HCT116 (cell line): ENCODE results near the gene COPA. TPM values are rescaled to one million over a fixed set of nuclear protein-coding genes. Genes with fewer than 3 reads are reported as not detected.

Source experiments
- ATAC-seq: fragments of 200-7000 bp; cut with Tn5 transposase; 2 replicates; pipeline ENCODE4 v1.9.1; 2020; ENCODE audit warnings: mild to moderate bottlenecking, moderate library complexity
- BruUV-seq: library from RNA; stranded (reverse); fragments of 400-500 nt; replicated peaks from 2 replicates; lab custom pipeline; 2021; lab: Mats Ljungman, UMichigan
- CTCF ChIA-PET: fragments of 300-600 bp; sonication (Branson Sonifier 250); formaldehyde crosslinking; loops from one replicate; lab custom pipeline; 2021; ENCODE audit warnings: antibody characterized with exemption; lab: Charles Lee
- POLR2A ChIA-PET: fragments of 300-600, 350-600 bp; sonication (Branson Sonifier 250); formaldehyde crosslinking; loops from one replicate; lab custom pipeline; 2021; ENCODE audit warnings: antibody characterized with exemption; lab: Charles Lee
- RAD21 ChIA-PET, 2 experiments: fragments of 300-600 bp; sonication (Branson Sonifier 250); formaldehyde crosslinking; loops; one replicate each; lab custom pipeline; 2023; ENCODE audit warnings: low total read pairs in 2 of 2; ENCODE audit not compliant: uncharacterized antibody in 2 of 2, unreplicated experiment in 2 of 2, low non-redundant PET in 1 of 2; lab: Charles Lee
- DNase-seq: peaks from one replicate; pipeline ENCODE4 v3.0.0-alpha.2; 2010; ENCODE audit warnings: low read depth, low spot score
- H2AFZ ChIP-seq: fragments of 200-600 bp; shearing (Covaris generic), sonication (generic); 2 replicates; pipeline ENCODE4 v1.6.1; 2017; ENCODE audit warnings: low read depth, mixed run types, mixed read lengths, antibody characterized with exemption, low read length; ENCODE audit not compliant: poor library complexity, severe bottlenecking
- H3K27ac ChIP-seq: 2 replicates; pipeline ENCODE4 v1.5.1; 2012; ENCODE audit warnings: low read depth, low read length
- H3K27me3 ChIP-seq: fragments of 200-600 bp; sonication (generic); 2 replicates; pipeline ENCODE4 v1.6.1; 2016; ENCODE audit warnings: mixed run types, low read length, mixed read lengths; ENCODE audit not compliant: insufficient read depth
- H3K36me3 ChIP-seq, 2 experiments: fragments of 200-500 bp in 1 of 2; fragments of 200-600 bp in 1 of 2; sonication (Bioruptor generic) in 1 of 2; sonication (generic) in 1 of 2; 2 replicates each; pipeline versions ENCODE4 v1.5.1 to v1.6.1; 2014 to 2016; ENCODE audit warnings: low read length in 2 of 2, inconsistent platforms in 1 of 2, mixed read lengths in 1 of 2, mixed run types in 1 of 2; ENCODE audit not compliant: insufficient read depth in 2 of 2, control insufficient read depth in 1 of 2
- H3K4me1 ChIP-seq, 2 experiments: fragments of 200-600 bp in 1 of 2; sonication (generic) in 1 of 2; 2 replicates each; pipeline versions ENCODE4 v1.5.1 to v1.6.1; 2012 to 2017; ENCODE audit warnings: low read length in 2 of 2, inconsistent platforms in 1 of 2, mild to moderate bottlenecking in 1 of 2, mixed read lengths in 1 of 2, mixed run types in 1 of 2, moderate library complexity in 1 of 2; ENCODE audit not compliant: insufficient read depth in 2 of 2, control insufficient read depth in 1 of 2
- H3K4me2 ChIP-seq: fragments of 200-600 bp; sonication (generic); 2 replicates; pipeline ENCODE4 v1.6.1; 2017; ENCODE audit warnings: mixed run types, low read length, mixed read lengths
- H3K4me3 ChIP-seq, 2 experiments: fragments of 200-600 bp in 1 of 2; sonication (generic) in 1 of 2; replicated peaks in 1 of 2; 2 replicates each; pipeline ENCODE4 v1.5.1; 2011 to 2016; ENCODE audit warnings: low read length in 2 of 2, control low read depth in 1 of 2, low read depth in 1 of 2, mild to moderate bottlenecking in 1 of 2, mixed read lengths in 1 of 2, mixed run types in 1 of 2
- H3K79me2 ChIP-seq: fragments of 200-600 bp; sonication (generic); 2 replicates; pipeline ENCODE4 v1.6.1; 2017; ENCODE audit warnings: mild to moderate bottlenecking, mixed run types, low read length, moderate library complexity, mixed read lengths; ENCODE audit not compliant: insufficient read depth
- H3K9ac ChIP-seq: fragments of 200-600 bp; sonication (generic); 2 replicates; pipeline ENCODE4 v1.6.1; 2016; ENCODE audit warnings: low read length, mixed read lengths
- H3K9me2 ChIP-seq: fragments of 200-600 bp; sonication (generic), shearing (Covaris generic); 2 replicates; pipeline ENCODE4 v1.6.1; 2017; ENCODE audit warnings: mixed run types, mild to moderate bottlenecking, moderate library complexity; ENCODE audit not compliant: insufficient read depth
- H3K9me3 ChIP-seq, 2 experiments: fragments of 200-500 bp in 1 of 2; fragments of 200-600 bp in 1 of 2; sonication (Bioruptor generic) in 1 of 2; sonication (generic) in 1 of 2; 2 replicates each; pipeline ENCODE4 v1.6.1; 2014 to 2017; ENCODE audit warnings: low read length in 2 of 2, mixed read lengths in 2 of 2, inconsistent platforms in 1 of 2, low read depth in 1 of 2, mild to moderate bottlenecking in 1 of 2, mixed run types in 1 of 2, moderate library complexity in 1 of 2; ENCODE audit not compliant: control insufficient read depth in 1 of 2, insufficient read depth in 1 of 2
- H4K20me1 ChIP-seq: fragments of 200-600 bp; sonication (generic), shearing (Covaris generic); 2 replicates; pipeline ENCODE4 v1.6.1; 2017; ENCODE audit warnings: mixed run types, mild to moderate bottlenecking, moderate library complexity; ENCODE audit not compliant: insufficient read depth
- CBX3 ChIP-seq: IDR thresholded peaks from 2 replicates; pipeline ENCODE4 v1.6.1; 2012; ENCODE audit warnings: low read depth
- EGR1 ChIP-seq: IDR thresholded peaks from 2 replicates; pipeline ENCODE4 v1.6.1; 2012; ENCODE audit warnings: low read depth
- ELF1 ChIP-seq: IDR thresholded peaks from 2 replicates; pipeline ENCODE4 v1.6.1; 2012; ENCODE audit warnings: low read depth, borderline replicate concordance
- EZH2 ChIP-seq: fragments of 200-600 bp; sonication (generic); IDR thresholded peaks from 2 replicates; pipeline ENCODE4 v1.6.1; 2017; ENCODE audit warnings: antibody characterized with exemption, mixed run types
- FOSL1 ChIP-seq: IDR thresholded peaks from 2 replicates; pipeline ENCODE4 v1.6.1; 2012; ENCODE audit warnings: low read depth
- POLR2AphosphoS5 ChIP-seq: IDR thresholded peaks from 2 replicates; pipeline ENCODE4 v1.6.1; 2011; ENCODE audit warnings: mild to moderate bottlenecking, low read depth, low read length, moderate library complexity
- SIN3A ChIP-seq: IDR thresholded peaks from 2 replicates; pipeline ENCODE4 v1.6.1; 2012; ENCODE audit warnings: low read depth
- TCF7L2 ChIP-seq: IDR thresholded peaks from 2 replicates; pipeline ENCODE4 v1.7.0; 2011; ENCODE audit warnings: borderline replicate concordance, inconsistent platforms; ENCODE audit not compliant: insufficient read depth, insufficient read length; ENCODE audit errors: extremely low read depth
- YY1 ChIP-seq: IDR thresholded peaks from 2 replicates; pipeline ENCODE4 v1.6.1; 2011; ENCODE audit warnings: low read length, low read depth, moderate library complexity, mild to moderate bottlenecking; ENCODE audit not compliant: insufficient replicate concordance; ENCODE audit errors: extremely low read depth
- ZNF274 ChIP-seq: fragments of 200-500 bp; sonication (Bioruptor generic); IDR thresholded peaks from 2 replicates; pipeline ENCODE4 v1.6.1; 2014; ENCODE audit warnings: mild to moderate bottlenecking, low read depth, low read length, inconsistent platforms
- intact Hi-C: fragments of 100-400 bp; cut with micrococcal nuclease; formaldehyde crosslinking; loops from 2 replicates; pipeline ENCODE4 v1.10.0; 2022
- total RNA-seq: library from RNA; stranded (reverse); gene quantifications from one replicate; pipeline ENCODE4 v1.2.1, GENCODE V29; 2021; ENCODE audit not compliant: unreplicated experiment
- TF ChIP-seq, protein P1 (sequence below): IDR thresholded peaks from 2 replicates; pipeline ENCODE4 v1.6.1; 2012
- TF ChIP-seq, protein P2 (sequence below): IDR thresholded peaks from 2 replicates; pipeline ENCODE4 v1.6.1; 2011; ENCODE audit warnings: mild to moderate bottlenecking, low read length, moderate library complexity; ENCODE audit not compliant: insufficient replicate concordance; ENCODE audit errors: extremely low read depth
- TF ChIP-seq, protein P3 (sequence below), 3 experiments: fragments of 200-600 bp in 1 of 3; sonication (generic) in 1 of 3; IDR thresholded peaks in 2 of 3; conservative IDR thresholded peaks in 1 of 3; 2 replicates each; pipeline ENCODE4 v1.5.1; 2012 to 2017; ENCODE audit warnings: low read depth in 2 of 3, low read length in 2 of 3, antibody characterized with exemption in 1 of 3, borderline replicate concordance in 1 of 3, control low read depth in 1 of 3, mild to moderate bottlenecking in 1 of 3, mixed read lengths in 1 of 3, mixed run types in 1 of 3, moderate library complexity in 1 of 3; ENCODE audit not compliant: insufficient read depth in 1 of 3

Gene COPA
- total RNA-seq, 1 experiment from 2014 or later: 132 TPM

DNA sequence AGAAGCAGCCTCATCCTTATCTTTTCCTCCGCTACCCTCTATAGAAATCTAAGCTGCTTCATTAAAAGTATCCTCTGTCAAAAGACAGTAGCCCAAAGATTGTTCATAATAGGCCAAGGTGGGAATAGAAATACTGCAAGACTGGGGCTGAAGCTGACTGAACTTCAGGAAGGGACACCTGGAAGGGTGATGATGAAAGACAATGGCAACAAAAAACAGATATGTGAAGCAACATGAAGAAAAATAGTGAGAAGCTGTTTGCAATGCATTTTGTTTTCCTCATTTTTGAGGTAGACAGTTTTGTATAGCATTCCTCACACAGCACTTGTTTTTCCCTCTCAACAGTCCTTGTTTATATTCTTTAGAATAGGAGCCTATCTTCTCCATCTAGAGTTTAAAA is 97.6 kb downstream of the COPA start:
- no peak overlapping the region for H3K9ac ChIP-seq
- no peak overlapping the region for H3K4me2 ChIP-seq
- no peak overlapping the region for H2AFZ ChIP-seq
- intact Hi-C loops: no loop called here
- BruUV-seq: no TSS peak
- H3K4me1 ChIP-seq: no peaks in the 10 kb centered on the region
- TF ChIP-seq, protein P1, sequence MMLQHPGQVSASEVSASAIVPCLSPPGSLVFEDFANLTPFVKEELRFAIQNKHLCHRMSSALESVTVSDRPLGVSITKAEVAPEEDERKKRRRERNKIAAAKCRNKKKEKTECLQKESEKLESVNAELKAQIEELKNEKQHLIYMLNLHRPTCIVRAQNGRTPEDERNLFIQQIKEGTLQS: no peak
- TF ChIP-seq FOSL1 (no peak), YY1 (no peak)
- TF ChIP-seq, protein P2, sequence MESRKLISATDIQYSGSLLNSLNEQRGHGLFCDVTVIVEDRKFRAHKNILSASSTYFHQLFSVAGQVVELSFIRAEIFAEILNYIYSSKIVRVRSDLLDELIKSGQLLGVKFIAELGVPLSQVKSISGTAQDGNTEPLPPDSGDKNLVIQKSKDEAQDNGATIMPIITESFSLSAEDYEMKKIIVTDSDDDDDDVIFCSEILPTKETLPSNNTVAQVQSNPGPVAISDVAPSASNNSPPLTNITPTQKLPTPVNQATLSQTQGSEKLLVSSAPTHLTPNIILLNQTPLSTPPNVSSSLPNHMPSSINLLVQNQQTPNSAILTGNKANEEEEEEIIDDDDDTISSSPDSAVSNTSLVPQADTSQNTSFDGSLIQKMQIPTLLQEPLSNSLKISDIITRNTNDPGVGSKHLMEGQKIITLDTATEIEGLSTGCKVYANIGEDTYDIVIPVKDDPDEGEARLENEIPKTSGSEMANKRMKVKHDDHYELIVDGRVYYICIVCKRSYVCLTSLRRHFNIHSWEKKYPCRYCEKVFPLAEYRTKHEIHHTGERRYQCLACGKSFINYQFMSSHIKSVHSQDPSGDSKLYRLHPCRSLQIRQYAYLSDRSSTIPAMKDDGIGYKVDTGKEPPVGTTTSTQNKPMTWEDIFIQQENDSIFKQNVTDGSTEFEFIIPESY: no peak
- H3K9me2 ChIP-seq: no peaks in the 10 kb centered on the region
- no peaks in the 10 kb centered on the region for H3K9me3 ChIP-seq
- H3K4me3 ChIP-seq: no peak overlapping the region
- DNase-seq (no peak), ATAC-seq (no peak)
- no peaks in the 10 kb centered on the region for H3K27me3 ChIP-seq
- POLR2A ChIA-PET: no interaction called here
- H3K79me2 ChIP-seq: peaks cover 60% of the 10 kb centered on the region
- RAD21 ChIA-PET: interaction anchor here in 1 of 2 experiments (0.9 to 1.0 kb wide), 2 partner anchors 46 to 52 kb away, joined by 3 to 4 read pairs; no protein-coding TSS in a partner anchor
- no peak overlapping the region for H3K27ac ChIP-seq
- H3K36me3 ChIP-seq: peaks cover 2 to 9% of the 10 kb centered on the region in 2 experiments; a peak in 2 of 4 replicates
- CTCF ChIA-PET: interaction anchor here (1.2 kb wide), 1 partner anchor 47 kb away, joined by 3 read pairs; no protein-coding TSS in a partner anchor
- no peaks in the 10 kb centered on the region for H4K20me1 ChIP-seq

DNA sequence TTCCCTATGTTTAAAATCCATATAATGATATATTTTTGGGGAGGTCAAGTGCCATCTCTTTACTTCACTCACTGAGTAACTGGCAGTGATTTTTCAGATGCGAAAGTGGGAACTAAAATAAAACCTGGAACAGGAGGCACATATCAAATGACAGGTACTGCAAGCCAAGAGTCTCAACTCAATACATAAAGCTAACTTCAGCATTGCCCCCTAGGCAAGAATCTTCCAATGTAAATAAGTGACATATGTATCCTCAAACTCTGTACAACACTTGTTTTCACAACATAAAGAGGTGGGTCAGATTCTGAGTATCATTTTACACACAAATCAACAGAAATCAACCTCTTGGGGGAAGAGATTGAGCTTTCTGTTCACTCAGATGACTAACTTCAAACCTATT is 98.8 kb downstream of the COPA start:
- H3K4me3 ChIP-seq: no peak overlapping the region
- H3K9me2 ChIP-seq: no peaks in the 10 kb centered on the region
- H2AFZ ChIP-seq: no peak overlapping the region
- ChIA-PET RAD21 (no interaction called here), CTCF (interaction anchor here (1.0 to 3.7 kb wide), 5 partner anchors 8 to 132 kb away, joined by 3 to 21 read pairs (median 4); no protein-coding TSS in a partner anchor), POLR2A (no interaction called here)
- no peaks in the 10 kb centered on the region for H4K20me1 ChIP-seq
- no peaks in the 10 kb centered on the region for H3K4me1 ChIP-seq
- H3K4me2 ChIP-seq: no peak overlapping the region
- H3K27me3 ChIP-seq: no peaks in the 10 kb centered on the region
- ATAC-seq (no peak), DNase-seq (no peak)
- BruUV-seq: no TSS peak
- H3K9ac ChIP-seq: no peak overlapping the region
- intact Hi-C loops: no loop called here
- H3K79me2 ChIP-seq: peaks cover 49% of the 10 kb centered on the region
- no peaks in the 10 kb centered on the region for H3K9me3 ChIP-seq
- H3K36me3 ChIP-seq: peaks cover 5 to 14% of the 10 kb centered on the region in 2 experiments; a peak in 3 of 4 replicates
- H3K27ac ChIP-seq: no peak overlapping the region
- TF ChIP-seq YY1 (no peak), TCF7L2 (no peak), EZH2 (no peak), SIN3A (no peak), CBX3 (no peak), POLR2AphosphoS5 (no peak), ZNF274 (no peak), ELF1 (no peak), EGR1 (no peak)
- TF ChIP-seq, protein P3, sequence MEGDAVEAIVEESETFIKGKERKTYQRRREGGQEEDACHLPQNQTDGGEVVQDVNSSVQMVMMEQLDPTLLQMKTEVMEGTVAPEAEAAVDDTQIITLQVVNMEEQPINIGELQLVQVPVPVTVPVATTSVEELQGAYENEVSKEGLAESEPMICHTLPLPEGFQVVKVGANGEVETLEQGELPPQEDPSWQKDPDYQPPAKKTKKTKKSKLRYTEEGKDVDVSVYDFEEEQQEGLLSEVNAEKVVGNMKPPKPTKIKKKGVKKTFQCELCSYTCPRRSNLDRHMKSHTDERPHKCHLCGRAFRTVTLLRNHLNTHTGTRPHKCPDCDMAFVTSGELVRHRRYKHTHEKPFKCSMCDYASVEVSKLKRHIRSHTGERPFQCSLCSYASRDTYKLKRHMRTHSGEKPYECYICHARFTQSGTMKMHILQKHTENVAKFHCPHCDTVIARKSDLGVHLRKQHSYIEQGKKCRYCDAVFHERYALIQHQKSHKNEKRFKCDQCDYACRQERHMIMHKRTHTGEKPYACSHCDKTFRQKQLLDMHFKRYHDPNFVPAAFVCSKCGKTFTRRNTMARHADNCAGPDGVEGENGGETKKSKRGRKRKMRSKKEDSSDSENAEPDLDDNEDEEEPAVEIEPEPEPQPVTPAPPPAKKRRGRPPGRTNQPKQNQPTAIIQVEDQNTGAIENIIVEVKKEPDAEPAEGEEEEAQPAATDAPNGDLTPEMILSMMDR (IDR thresholded peaks at IDR 0.05 in 2 of 3, conservative IDR thresholded peaks at IDR 0.05 in 1 of 3; ENCODE audit: borderline replicate concordance in 1 of 3, insufficient read depth in 1 of 3, low read depth in 2 of 3, low read length in 2 of 3): no peak
- TF ChIP-seq, protein P1: no peak
